Superior temporal gyrus (tissue), 1 donor: ENCODE measurements around the gene CACHD1.
A peak's percentile ranks its signal among the peaks of the same experiment; 100 is the strongest.
"Not testable (repeated sequence)": the region's sequence is repeated elsewhere in the genome, so short reads cannot be mapped to it uniquely, and the experiment has no call there.

Experiments
- DNase-seq: peaks from one replicate; pipeline ENCODE4 v3.0.0-alpha.2; 2016; ENCODE audit errors: extremely low spot score

The CACHD1 gene

DNA sequence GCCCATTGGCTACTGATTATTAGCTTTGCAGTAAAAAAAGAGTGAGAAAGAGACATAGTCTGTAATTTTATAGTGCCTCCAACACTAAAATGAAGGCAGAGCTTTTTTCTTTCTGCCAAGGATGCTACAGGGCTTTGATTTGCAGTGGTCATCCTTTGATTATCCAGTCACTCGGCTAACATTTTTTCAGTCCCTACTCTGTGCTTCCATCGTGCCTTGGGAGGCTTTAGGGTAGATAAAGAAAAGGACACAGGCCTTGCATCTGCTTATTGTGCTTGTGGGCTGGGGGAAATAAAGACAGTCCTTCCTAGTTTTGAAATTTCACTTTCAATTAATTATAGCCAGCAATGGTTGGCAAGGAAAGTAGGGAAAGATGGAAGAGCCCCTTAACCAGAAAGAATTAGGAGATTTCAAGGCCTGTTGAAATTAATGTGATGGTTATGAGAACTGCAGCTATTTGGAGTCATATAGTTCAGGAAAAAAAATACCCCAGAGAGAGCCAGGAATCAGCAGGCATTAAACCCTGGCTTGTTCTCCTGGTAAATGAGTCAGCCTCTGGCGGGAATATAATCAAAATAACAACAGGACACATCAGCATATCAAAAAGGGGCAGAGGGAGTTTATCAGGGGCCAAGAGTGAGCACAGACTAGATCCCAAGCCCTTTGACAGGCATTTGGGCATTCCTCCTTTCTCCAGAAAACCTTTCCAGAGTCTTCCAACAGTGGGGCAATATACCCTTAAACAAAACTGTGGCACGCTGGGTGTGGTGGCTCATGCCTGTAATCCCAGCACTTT is 27.4 kb downstream of the CACHD1 start:
- DNase-seq = no peak

DNA sequence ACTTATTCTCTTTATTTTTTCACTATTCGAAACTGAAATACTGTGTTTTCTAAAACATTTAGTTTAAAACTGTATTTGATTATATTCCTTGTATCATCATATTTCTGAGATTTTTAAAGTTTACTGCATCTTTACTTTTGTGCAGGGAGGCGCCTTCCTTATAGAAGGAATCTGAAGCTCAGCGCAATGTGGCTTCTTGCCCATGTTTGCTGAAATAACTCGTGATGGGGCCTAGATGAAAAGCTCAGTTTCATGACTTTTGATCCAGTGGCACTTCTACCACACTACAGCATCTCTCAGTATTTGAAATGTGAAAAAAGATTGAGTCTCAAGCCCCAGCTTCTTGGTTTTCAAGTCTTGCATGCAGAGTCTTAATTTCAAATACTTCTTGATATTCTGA is 28.4 kb downstream of the CACHD1 start:
- no peak for DNase-seq

DNA sequence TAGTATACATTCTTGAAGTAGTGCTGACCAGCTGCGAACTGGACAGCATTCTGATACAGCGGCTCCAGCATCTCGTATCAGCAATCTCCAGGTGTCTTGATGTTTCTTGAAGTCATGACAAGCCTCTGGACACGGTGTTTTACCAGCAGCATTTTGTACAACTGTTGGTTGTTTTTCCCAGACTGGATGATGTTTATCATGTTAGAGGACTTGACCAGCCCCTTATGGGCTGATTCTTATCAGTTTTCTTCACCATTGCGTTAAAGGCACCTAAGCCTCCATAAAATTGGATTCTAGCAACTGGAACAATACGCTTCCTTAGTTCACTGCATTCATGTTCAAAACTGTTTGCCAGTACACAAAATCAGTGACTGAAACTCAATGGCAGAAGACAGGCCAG is 29.1 kb downstream of the CACHD1 start:
- DNase-seq = no peak

DNA sequence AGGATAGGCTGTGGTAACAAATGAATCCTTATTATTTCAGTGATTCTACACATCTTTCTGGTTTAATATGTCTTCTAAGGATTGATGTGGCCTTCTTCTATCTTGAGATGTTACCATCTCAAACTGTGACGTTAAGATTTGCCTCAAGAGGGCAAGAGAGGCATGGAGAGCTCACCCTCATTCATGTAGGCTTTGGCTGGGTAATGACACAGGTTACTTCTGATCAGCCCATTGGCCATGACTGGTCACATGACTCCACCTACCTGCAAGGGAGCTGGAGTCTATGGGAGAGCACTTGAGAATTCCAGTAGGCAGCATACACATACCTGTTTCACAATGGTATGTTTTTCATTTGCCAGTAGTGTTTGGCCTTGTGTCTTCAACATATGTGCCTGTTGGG is 30.0 kb downstream of the CACHD1 start:
- DNase-seq = no peak

DNA sequence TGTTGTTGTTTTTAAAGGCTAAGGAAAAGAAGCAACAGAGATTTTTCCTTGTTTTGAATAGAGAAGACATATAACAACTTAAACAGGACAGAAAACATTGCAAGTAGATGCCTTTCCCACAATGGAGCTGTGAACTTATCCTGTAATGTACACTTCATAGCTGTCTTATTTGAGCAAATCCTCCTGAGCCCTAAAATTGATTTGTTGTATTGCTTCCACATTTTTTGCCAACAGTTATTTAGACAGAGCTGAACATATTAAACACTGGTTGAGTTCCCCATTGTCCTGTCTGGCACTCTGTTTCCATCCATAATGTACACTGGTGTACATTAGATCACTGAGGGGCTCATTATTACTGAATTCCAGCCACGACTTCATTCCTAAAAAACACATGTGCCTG is 32.2 kb downstream of the CACHD1 start:
- DNase-seq = no peak

DNA sequence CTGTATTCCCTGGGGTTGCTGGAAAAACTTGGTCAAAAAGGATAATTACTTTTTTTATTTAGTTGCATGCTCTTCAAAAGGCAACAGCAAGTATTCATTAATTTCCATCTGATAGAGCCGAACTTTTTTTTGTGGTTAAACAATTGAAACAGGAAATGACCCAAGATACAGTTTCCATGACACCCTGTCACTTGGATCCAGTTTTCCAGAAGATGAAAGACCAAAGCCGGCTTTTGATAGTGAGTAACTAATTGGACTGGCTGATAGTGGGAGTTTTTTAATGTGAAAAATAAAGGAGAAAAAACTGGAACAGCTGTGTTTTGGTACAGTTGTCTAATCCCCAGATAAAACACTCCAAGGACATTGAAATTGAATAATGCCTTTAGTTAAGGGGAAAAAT is 33.0 kb downstream of the CACHD1 start:
- no peak for DNase-seq

DNA sequence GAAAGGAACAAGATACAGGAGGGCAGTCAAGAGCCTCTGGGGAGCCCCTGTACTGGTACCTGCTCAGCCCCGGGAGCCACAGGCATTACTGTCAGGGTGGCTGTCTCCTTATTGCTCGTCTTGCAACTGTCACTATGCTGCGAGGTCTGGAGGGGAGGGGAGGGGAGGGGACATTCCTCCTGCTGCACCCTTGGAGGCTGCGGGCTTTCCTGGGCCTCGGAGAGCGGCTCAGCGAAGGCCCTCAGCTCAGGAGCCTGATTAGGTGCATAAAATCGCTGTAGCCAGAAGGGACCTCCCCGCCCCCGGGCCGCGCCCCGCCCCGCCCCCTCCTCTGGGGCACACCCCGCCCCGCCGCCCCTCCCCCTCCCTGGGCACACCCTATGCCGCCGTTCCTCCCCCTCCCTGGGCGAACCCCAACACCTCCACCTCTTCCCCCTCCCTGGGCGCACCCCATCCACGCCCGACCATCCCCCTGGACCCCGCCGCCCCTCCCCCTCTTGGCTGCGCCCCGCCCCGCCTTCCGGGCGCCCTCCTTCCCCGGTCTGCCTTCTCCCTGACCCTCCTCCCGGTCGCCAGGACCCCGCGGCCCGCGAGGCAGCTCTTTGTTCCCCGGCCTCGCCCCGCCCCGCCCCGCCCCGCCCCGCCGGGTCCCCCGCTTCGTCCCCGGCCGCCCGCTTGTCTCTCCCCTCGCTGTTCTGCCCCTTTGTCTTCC is 35.5 kb downstream of the CACHD1 start:
- DNase-seq = no peak

DNA sequence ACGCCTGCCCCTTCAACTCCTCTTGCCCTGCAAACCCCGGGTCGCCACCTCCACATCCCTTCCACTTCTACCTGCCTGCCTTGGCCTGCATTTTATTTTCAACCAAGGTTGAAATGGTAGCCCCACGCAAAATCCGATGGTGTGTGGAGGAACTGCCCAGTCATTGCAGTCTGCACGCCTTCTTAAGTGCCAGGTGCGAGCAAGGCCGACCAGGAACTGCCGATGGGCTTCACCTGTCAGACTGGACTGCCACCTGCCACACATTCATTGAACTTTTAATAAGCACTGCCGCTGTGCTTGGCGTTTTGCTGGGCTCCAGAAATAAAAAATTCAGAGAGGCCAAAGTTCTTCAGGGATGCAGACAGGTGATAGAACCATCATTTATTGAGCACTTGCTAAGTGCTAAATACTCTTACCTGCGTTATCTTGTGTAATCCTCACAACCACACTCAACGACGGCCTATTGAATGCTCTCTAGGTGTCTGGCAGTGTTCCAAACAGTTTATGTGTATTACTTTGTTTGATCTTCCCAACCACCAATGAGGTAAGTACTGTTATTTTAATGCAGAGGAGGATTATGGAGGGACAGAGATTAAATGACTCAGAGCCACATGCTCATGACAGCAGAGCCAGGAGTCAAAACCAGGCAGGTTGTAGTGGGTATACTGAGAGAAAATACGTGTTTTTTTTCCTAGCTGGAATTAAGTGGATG is 36.2 kb downstream of the CACHD1 start:
- DNase-seq = no peak

DNA sequence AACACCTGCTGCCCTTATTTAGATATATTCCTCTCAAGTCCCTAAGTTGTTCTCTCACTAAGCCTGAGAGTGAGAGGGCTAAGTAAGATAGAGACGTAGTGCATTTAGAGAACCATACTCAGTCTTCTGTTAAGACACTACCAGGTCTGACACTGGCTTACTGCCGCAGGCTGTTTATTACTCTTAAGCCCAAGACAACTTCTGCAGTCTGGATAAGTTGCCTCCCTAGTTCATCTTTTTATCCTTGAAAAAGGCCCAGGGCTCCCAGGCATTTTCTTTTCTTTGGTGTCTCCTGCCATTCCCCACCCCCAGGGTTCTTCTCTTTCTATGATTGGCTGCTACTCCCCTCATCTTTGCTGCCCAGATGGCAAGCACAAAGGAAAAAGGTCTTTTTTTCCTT is 38.7 kb downstream of the CACHD1 start:
- no peak for DNase-seq

DNA sequence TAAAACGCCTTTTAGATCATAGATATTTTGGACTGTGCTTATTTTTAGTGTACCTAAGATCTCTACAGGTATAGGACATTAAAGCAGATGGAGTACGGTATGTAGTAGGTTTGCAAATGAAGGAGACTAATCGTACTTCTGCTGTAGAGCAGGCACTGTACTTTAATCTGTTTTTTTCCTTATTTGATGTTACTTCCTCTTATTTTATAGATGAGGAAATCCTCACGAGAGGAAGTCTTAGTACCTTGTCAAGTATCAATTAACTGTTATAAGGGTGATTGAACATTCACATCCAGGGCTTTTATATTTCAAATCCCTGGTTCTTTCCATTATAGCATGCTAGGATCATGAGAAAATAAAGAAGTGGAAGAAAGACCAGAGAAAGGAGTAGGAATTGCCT is 41.1 kb downstream of the CACHD1 start:
- no peak for DNase-seq

DNA sequence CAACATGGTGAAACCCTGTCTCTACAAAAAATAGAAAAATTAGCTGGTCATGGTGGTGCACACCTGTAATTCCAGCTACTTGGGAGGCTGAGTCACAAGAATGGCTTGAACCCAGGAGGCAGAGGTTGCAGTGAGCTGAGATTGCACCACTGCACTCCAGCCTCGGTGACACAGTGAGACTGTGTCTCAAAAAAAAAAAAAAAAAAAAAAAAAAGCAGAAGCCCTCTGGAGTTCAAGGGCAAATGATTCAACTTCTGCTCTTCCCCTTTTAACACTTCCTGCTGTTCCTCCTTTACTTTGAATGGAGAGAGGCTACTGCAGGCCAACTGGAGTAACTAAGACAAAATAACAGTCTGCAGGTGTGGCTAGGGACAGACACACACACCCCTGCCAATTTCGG is 42.3 kb downstream of the CACHD1 start:
- not testable (repeated sequence) for DNase-seq

DNA sequence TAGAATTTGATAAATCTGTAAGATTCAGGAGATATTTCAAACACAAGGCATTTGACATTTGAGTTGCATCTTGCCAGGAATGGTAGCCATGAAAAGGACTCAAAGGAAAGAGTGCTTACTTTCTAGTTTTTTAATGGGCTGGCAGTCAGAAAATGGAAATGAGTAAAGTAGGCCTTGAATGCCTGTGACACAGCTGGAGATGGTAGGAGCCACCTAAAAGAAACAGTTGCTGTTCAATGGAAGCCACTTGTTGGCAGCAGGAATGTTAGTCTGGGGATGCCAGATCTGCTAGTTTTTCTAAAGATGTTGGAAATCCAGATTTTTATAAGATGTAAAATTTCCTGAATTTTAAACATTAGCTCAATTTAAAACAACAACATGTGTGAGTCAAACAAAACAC is 43.6 kb downstream of the CACHD1 start:
- no peak for DNase-seq

DNA sequence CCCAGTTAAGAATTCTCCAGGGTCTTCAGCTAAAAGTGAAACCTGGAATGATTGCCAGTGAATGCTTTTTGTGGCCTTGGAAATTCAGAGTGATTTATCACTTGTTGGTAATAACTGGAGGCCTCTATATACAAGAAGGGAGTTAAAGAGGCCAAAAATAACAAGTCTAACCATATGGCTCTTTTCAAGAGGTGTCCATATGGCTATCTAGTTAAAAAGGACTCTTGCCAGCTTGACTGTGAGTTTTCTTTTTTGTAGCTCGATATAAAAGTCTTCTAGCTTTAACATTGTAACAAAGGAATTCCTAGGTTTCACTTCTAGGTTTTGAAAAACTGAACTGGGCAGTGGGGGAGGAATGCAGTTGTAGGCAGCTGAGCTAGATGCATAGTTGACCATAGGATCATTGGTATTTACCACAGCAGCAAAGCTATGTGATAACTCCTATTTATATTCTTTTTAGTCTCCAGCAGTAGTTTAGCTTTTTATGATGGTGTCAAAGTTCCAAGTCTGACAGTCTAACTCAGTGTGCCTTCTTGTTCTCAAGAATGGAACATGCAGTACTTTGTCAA is 44.4 kb downstream of the CACHD1 start:
- DNase-seq = peak; percentile 73

DNA sequence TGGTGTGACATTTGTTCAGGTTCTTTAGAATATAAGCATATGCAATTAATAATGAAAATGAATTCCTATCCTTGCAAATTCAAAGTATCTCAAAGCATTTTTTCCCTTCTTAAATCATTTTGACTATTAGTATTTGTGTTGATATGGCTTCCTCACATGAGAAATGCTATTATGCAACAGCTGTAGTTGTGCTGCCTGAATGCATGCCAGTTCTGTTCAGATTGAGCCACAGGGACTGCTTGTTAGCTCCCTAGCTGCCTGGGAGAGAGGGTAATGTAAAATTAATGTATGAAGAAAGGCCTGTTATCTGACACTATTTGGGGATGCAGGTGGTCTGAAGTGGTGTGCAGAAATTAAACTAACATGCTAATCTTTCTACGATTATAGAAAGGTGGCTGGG is 45.5 kb downstream of the CACHD1 start:
- DNase-seq = peak; percentile 61

DNA sequence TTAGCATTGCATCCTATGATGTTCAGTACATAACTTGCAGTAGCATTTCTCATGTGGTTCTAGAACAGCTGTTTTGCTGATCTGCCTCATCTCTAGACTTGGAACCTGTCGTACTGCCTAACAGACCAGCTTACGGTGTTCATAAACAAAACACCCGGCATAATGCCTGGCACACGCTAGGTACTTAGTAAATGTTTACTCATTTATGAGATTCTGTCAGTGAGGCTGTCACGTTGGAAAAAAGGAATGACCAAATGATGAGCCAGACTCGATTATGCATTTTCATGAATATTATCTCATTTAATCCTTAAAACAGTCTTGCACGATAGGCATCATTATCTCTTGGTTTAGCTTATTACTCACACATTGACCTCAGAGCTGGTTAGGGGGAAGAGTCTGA is 46.4 kb downstream of the CACHD1 start:
- no peak for DNase-seq

DNA sequence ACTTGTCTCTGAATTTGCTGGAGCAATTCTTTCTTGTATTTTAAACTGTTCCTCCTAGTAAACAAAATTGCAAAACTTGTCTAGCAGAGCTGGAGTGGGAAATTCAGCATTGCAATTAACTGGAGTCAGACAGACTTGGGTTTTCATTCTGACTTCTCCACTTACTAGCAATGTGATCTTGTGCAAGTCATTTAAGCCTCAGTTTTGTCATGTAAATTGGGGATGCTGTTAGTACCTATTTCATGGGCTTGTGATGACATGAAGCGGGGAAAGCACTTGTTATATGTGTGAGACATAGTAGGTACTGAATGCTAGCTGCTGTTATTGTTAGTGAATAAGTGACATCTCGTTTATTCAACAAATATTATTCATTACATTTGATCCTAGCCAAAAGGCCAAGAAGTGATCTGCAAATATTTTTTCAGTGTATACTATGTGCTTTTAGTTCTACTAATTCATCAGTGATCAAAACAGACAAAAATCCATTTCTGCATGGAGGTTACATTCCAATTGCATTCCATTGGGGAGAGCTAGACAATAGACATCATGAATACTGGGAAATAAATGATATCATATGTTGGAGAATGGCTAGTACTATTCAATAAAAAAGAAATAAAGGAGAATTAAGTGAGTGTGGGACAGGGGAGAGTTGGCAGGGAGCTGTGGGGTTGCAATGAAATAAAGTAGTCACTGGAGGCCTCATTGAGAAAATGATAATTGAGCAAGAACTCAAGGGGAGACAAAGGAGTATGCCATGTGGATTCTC is 47.1 kb downstream of the CACHD1 start:
- DNase-seq = no peak

DNA sequence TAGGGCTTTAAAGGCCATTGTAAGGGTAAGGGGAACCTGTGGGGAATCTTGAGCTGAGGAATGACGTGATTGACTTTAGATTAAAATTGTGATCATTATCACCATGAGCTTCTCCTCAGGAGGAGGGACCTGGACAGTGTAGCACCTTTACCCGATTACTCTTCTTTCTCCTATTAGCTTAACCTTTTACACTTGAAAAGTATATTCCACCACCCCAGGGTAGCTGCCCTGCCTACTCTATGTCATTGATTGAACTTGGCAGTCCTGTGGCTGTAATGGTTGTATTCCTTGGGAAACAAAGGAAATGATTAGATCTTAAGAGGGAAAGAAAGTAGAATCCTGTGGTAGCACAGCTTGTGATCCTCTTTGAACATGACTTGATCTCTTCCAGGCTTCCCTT is 47.7 kb downstream of the CACHD1 start:
- DNase-seq = no peak

DNA sequence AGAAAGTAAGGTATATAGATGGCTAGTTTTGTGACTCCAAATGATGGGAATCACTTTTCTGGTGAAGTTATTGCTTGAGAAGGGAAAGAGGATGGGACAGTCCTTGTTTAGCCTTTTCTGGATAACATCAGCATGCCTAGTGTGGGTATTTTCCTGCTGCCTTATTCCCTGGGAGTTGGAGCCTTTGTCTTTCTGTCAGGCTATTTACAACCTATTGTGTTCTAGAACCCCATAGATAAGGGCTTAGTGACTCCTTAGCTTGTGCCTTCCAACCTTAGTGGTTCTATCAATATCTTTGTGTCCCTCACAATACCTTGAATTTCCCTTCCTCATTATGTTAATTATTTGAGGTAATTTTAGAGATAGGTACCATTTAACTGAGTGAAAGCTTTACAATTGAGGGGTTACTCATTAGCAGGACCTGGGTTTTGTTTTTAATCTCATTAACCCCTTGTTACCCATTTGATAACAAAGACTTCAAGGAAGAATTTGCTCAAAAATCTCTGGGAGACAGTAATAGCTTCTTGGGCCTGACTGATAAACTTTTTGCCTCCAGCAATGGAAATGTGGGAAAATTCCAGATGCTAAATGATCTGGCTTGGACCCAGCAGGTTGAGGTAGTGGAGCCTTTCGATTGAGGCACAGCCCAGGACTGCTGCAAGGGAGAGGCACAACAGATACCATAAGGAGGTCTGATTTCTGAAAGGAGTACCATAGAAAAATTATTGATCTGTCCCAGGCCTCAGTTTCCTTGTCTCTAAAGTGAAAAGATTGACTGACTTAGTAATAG is 49.0 kb downstream of the CACHD1 start:
- no peak for DNase-seq

DNA sequence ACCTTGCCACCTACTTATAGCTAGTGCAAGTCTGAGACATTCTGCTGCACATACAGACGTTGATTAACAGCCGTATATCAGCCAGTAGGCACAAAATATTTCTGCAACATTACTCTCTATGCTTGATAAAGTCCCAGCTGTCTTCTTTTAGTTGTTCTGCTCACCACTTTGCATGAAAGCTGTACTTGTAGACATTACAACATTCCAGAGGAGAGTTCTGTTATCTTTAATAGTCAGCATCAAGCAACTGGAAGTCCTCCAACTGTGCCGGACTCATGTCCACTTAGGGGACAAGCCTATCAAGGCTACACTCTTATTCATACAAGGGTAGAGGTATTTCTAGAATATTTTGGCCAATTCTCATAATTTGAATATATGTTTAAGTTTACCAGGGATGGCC is 50.0 kb downstream of the CACHD1 start:
- no peak for DNase-seq

DNA sequence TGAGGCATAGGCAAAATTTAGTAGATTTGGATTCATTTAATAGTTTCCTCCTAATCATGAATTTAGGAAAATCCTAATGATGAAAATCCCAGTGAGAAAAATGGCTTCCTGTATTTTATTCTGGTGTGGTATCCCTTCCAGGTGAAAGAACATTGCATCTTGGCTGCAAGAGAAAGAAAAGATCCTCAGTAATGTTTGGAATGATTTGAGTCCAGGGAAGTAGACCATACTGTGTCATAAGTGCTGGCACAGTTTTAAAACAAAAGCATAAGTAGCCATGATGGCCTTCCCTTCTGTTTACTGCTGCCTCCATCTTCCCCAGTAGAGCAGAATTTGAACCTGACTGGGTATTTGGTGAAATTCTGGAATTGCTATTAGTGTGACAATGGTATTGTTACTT is 52.8 kb downstream of the CACHD1 start:
- DNase-seq = no peak
